Posterior cingulate gyrus (tissue), 11 donors: Measurements from ENCODE around the gene MITF.

Experiments used
- DNase-seq, 10 donors: peaks; one replicate each; pipeline versions ENCODE4 v3.0.0 to v3.0.0-alpha.2; 2020 to 2021; ENCODE audit warnings: mixed read lengths in 3 of 10
- intact Hi-C: fragments of 100-400 bp; cut with DNase I; formaldehyde crosslinking; loops from one replicate; pipeline ENCODE4 v1.15.1; 2023

The MITF gene

GRCh38 chr3:69997631-69998307, 258.5 kb downstream of the MITF start:
- no peak for DNase-seq
- intact Hi-C loops: no loop called here

- peak in 2 of 10 donors; percentile 23 to 31 for DNase-seq
- intact Hi-C loops: no loop called here
These were observed 259.5 kb downstream of the MITF start for GRCh38 chr3:69998759-69999139.

GRCh38 chr3:69999140-70000027, 260.1 kb downstream of the MITF start, which contains the start of gene SAMMSON:
Gene SAMMSON, plus strand, starts transcription at chr3:69999733.
- intact Hi-C loops: no loop called here
- DNase-seq: peak in 5 of 10 donors; percentile 14 to 85 (median 57)

- peak in 7 of 10 donors; percentile 13 to 89 (median 47) for DNase-seq
- intact Hi-C loops: no loop called here
These were observed 260.8 kb downstream of the MITF start for GRCh38 chr3:70000028-70000410.

DNA sequence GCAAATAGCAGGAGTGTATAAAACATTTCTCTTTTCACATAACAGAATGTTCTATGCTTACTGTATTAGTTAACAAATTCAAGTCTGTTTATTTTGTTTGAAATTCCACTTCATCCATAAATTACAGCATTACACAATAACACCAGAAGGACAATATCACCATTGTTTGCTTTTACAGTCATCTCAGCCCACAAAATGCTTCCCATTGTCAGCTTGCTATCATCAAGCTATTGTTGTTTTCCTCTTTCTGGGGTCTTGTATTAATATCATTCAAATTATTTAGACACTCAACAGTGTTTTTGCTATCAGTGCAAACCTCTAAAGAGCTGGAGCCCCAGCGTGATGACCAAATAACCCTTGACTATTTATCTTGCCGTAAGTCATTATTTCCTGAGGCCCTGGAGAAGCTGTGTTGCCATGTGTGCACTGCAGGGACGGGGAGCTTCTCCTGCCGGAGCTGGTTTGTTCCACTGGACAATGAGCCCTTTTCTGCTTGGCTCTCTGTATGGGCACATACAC, 261.4 kb downstream of the MITF start:
- DNase-seq: peak; percentile 31 to 94 (median 70)
- intact Hi-C loops: no loop called here

GRCh38 chr3:70003119-70003518, 263.9 kb downstream of the MITF start:
- intact Hi-C loops: no loop called here
- no peak for DNase-seq

GRCh38 chr3:70006089-70006488, 266.8 kb downstream of the MITF start:
- intact Hi-C loops: loop anchor here (2.0 kb wide), 1 partner anchor 47 kb away; no protein-coding TSS in a partner anchor
- DNase-seq: no peak

DNA sequence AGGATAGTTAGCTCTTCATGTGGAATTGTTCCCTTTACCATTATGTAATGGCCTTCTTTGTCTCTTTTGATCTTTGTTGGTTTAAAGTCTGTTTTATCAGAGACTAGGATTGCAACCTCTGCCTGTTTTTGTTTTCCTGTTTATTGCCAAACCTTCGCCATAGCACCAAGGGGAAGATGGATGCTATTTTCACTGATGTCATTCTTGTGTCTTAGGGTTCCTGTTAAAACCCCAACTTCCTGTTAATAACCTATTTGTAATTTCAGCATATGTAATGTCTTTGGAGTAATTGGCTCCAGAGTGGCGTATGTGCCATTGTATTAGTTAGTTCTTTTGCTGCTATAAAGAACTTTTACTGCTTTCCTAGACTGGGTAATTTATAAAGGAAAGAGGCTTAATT, 271.1 kb downstream of the MITF start:
- intact Hi-C loops: no loop called here
- DNase-seq: no peak

DNA sequence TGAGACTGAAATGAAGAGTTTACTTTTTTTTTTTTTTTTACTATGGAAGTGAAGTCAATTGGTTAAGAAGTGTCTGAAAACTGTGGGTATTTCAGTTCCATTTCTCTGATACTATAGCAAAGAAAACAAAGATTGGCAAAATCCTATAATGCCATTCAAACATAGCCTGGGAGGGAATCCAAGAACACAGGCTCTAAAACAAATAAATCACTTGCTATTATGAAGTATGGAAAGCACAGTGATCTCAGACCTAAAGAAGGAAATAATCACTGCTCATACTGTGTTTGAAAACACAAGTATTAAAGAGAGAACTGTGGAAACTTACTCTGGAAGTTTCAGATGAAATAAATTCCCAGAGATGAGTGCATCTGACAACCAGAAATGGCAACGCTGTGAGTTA, 272.3 kb downstream of the MITF start:
- intact Hi-C loops: no loop called here
- DNase-seq: no peak
